ENCODE data around the gene KIAA0753.

GRCh38 chr17:6596081-6596480 is 44.4 kb downstream of the KIAA0753 start:
- TF ChIP-seq EZH2 (IDR thresholded peaks at IDR 0.05; ENCODE audit: insufficient read depth, poor library complexity, severe bottlenecking) (no peak), EZH2phosphoT487 (IDR thresholded peaks at IDR 0.05; ENCODE audit: insufficient read depth, low read depth) (no peak)
